GM19238 (cell line): Measurements from ENCODE around the gene TEX14.

Experiments
- DNase-seq: peaks from one replicate; pipeline ENCODE4 v3.0.0; 2011; ENCODE audit warnings: low spot score; ENCODE audit not compliant: insufficient read length

The TEX14 gene

GRCh38 chr17:58529275-58529674, 162.6 kb downstream of the TEX14 start:
- DNase-seq = no peak

GRCh38 chr17:58528443-58528842, 163.4 kb downstream of the TEX14 start:
- no peak for DNase-seq

GRCh38 chr17:58527949-58528348, 163.9 kb downstream of the TEX14 start:
- DNase-seq = no peak

GRCh38 chr17:58527306-58527705, 164.5 kb downstream of the TEX14 start:
- DNase-seq = no peak

GRCh38 chr17:58525239-58525638, 166.6 kb downstream of the TEX14 start:
- no peak for DNase-seq

GRCh38 chr17:58521680-58522079, 170.2 kb downstream of the TEX14 start:
- DNase-seq = no peak

- no peak for DNase-seq
Measured at GRCh38 chr17:58520843-58521430, 170.9 kb downstream of the TEX14 start.

- peak; percentile 93 for DNase-seq
Measured at GRCh38 chr17:58517928-58518609, 173.8 kb downstream of the TEX14 start.

- DNase-seq = no peak
Measured at GRCh38 chr17:58517378-58517927, 174.4 kb downstream of the TEX14 start.

GRCh38 chr17:58516644-58517377, 175.0 kb downstream of the TEX14 start:
- no peak for DNase-seq

GRCh38 chr17:58515286-58515685, 176.6 kb downstream of the TEX14 start:
- no peak for DNase-seq

- no peak for DNase-seq
Measured at GRCh38 chr17:58514770-58515157, 177.1 kb downstream of the TEX14 start.

GRCh38 chr17:58513965-58514769, 177.7 kb downstream of the TEX14 start, which contains the start of gene MTMR4:
Gene MTMR4 (minus strand): TSS chr17:58514638. CDS start chr17:58514407, 231 bp downstream.
- DNase-seq = peak; percentile 78

- no peak for DNase-seq
Measured at GRCh38 chr17:58513267-58513964, 178.4 kb downstream of the TEX14 start.

- no peak for DNase-seq
Measured at GRCh38 chr17:58510075-58510474, 181.8 kb downstream of the TEX14 start.

GRCh38 chr17:58508341-58509067, 183.3 kb downstream of the TEX14 start:
- DNase-seq = no peak

GRCh38 chr17:58507123-58507634, 184.7 kb downstream of the TEX14 start:
- no peak for DNase-seq
